CD4-positive, alpha-beta T cell treated with Interleukin-17A for 1 hour (primary cell): Measurements from ENCODE around the gene ASCL5.

ENCODE experiments used
- DNase-seq: peaks from one replicate; pipeline ENCODE4 v3.0.0-alpha.2; 2020

Gene ASCL5

DNA sequence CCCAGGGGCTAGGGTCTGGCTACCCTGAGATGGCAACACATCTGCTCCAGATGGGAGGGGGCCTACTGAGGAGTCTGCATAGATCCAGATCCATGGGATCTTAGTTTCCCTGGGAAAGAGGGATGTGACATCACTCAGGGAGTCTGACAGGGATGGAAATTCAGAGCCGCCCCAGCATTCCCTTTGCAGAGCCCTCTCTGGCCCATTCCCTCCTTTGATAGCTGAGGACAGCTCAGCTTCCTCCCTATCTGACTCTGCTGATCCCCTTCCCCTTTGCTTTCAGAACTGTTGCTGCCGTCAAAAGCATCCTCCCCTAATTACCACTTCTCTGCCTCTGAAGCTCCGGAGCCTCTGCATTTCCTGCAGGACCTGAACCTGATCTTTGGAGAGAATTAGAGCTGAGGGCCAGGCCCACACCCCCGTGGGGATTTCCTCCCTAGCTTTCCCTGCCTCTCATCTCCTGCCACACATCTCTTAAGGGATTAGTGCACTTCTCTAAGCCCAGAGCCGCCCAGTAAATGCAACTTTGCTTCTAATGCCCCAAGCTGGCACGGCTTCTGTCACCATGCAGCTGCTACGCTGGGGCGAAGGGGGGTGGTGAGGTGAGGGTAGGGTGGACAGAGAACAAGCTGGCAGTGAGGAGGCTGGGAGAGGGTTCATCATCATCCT lies 9.5 kb upstream of the ASCL5 start:
- DNase-seq: no peak

DNA sequence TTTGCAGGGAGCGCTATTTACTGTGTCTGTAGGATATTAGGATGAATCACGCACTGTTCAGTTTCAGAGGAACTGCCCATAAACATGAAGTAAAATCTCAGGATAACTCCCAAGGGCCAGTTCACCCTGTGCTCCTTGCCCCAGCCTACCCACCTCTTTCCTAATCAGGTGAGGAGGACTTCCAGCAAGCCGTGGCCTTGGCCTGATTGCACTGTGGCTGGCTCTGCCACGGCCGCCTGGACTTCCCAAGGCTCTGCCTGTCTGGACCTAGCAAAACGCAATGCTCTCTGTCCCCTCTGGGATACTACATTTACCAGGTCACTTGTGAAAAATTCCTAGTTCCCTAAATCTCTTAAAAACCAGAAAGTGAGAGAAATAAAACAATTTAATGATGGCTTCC lies 7.4 kb upstream of the ASCL5 start:
- no peak for DNase-seq

DNA sequence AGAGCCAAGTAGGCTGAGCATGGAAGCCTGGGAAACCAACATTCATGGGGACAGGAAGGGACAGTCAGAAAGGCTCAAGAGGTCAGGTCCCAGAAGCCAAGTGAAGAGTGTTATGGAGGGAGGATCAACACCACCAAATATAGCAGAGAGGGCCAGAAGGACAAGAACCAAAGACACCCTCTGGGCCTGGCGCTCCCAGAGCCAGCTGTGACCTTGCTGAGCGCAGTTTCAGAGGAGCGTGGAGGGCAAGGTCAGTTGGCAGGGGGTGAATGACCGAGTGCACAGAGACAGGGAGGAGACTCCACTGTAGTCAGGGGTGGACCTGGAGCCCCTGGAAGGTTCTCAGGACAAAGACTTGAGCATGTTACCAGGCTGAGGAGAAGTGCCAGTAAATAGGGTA lies 4.4 kb upstream of the ASCL5 start:
- no peak for DNase-seq

DNA sequence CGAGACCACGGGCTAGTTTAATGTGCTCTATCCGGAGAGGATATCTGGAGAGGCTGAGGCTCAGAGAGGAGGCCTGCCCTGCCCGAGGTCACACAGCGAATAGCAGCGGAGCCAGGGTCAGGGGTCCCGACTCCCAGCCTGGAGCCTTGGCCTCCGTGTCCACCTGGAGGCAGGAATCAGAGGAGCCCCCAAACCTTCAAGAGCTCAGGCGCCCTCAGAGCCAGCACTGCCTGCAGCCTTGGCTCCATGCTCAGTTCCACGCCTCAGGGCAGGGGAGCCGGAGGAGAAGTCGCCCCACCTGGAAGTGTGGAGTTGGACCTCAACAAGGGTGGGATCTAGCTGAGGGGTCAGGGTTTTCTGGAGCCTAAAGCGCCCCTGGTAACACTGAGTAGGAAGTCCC lies 2.0 kb upstream of the ASCL5 start:
- DNase-seq: no peak

DNA sequence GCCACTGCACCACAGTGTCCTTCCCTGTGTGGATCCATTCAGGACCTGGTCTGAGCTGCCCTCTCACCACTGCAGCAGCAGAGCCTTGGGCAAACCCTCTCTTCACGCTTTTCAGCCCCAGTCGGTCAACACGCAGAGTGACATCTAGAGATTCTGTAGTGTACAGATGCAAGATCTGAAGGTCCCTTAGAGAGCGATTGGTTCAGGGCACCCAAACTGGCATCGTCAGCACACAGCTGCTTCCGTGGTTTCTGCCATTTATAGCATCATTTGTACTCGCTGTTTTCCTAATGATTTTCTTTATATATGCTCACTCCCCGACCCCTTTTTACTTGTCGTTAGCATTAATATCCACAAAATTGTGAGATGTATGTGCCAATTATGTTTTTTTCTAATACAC lies 1.5 kb upstream of the ASCL5 start:
- no peak for DNase-seq

DNA sequence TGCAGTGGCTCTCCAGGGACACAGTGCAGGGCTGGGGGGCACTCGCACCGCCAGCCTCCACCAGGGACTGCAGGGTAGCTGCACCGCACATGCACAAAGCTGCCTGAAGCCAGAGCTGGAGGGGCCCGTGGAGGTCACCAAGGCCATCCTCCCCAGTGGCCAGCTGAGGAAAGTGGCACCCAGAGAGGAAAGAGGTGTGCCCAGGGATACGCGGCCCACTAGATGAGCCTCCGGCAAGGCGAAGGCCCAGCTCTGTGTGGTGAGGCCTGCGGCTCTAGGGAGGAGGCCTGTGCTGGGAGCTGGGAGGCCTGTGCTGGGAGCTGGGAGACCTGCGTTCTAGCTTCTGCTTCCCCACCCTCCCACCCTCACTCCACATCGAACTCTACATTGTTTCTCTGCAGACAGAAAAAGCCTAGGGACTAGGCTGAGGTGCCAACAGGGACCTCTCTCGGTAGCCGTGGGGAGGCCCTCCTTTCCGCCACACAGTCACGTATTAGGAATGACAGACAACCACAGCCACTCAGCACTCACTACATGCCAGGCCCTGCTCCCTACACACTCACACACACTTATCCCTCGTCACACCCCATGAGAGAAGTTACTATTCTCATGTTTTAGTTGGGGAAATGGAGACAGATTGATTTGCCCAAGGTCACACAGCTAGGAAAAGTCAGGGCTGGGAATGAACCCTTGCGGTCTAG lies 921 bp upstream of the ASCL5 start:
- DNase-seq: no peak

DNA sequence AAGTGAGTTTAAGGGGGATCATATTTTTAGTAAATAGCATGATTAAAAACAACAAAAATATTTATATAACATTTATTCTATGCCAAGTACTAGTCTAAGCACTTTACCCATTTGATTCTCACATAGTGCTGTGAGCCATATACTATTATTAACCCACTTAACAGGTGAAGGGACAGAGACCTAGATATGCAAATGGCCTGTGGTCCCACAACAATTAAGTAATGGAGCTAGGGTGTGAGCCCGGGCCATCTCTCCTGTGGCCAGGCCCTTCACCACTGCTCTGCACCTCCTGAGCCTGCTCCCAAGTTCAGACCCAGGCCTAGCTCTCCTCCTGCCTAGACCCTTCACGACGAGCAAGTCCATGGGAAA lies 537 bp downstream of the ASCL5 start:
- DNase-seq: no peak

DNA sequence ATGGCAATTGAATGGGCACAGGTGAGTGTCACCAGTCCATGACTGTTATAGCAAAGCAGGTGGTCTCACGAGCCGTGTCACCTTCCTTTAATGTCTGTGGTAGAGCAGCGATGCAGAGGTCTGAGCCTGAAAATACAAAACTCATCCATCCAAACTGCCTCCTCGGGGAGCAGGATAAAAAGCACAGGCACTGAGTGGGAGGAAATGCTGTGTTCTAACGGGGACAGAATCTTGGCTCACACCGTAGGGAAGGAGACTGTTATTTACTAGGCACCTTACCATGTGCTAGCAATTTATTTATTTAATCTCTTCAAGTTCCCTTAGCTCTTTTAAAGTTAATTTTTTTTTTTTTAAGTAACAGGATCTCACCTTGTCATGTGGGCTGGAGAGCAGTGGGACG lies 1.2 kb downstream of the ASCL5 start:
- no peak for DNase-seq

DNA sequence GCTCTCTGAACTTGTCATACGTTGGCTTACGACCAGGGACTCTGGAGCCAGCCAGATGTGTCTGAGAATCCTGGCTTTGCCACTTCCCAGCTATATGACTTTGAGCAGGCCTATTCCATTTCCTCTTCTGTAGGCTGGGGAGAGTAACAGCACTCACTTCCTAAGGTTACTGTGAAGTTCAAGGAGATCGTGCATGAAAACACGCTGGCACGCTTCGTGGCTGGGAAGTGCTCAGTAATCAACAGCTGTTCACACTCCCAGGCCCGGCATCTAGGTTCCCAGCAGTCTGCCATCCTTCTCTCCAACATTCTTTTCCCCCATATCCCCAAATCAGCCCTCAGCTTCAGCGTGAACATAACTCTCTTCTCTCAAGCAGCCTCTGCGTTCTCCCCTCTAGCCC lies 2.0 kb downstream of the ASCL5 start:
- DNase-seq: no peak

DNA sequence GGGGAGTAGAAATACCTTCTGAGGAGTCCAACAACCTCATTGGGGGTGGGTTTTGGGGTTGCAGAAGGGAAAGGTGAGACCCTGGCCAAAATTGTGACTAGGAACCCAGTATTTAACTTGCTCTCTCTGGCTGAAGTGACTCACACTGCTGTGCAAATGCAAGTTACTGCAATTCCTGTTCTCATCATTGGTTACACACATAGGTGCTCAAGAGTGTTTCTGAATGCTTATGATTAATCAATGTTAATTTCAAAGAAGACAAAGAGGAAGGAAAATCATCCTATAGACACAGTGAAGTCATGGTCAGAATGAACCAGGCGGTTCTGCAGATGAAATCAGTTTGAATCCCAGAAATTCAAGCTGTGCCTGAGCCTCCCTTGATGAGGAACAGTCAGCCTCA lies 3.1 kb downstream of the ASCL5 start:
- no peak for DNase-seq

DNA sequence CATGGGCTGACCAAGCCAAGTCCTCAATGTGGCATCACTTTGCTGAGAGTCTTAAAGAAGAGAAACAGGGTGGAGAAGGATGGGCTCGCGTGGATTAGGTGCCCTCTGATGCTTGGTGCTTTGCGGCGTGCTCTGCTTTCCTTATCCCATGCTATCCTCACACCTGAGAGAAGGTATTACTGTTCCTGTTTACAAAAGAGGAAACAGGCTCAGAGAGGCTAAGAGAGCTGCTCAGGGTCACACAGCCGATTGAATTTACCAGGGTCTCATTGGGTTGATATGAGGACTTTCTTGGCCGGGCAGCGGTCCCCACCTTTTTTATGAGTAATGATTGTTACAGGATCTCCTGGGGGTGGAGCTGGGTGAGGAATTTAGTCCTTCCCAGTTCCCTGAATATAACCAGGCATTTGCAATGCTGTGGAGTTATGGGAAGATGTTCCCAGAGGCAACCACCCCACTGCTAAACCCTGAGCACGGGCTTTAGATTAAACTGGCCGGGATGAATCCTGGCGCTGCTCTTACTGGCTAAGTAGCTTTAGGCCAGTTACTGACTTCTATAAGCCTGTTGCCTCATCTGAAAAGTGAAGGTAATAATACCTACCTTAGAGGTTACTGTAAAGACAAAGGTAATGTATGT lies 4.5 kb downstream of the ASCL5 start:
- DNase-seq: no peak

DNA sequence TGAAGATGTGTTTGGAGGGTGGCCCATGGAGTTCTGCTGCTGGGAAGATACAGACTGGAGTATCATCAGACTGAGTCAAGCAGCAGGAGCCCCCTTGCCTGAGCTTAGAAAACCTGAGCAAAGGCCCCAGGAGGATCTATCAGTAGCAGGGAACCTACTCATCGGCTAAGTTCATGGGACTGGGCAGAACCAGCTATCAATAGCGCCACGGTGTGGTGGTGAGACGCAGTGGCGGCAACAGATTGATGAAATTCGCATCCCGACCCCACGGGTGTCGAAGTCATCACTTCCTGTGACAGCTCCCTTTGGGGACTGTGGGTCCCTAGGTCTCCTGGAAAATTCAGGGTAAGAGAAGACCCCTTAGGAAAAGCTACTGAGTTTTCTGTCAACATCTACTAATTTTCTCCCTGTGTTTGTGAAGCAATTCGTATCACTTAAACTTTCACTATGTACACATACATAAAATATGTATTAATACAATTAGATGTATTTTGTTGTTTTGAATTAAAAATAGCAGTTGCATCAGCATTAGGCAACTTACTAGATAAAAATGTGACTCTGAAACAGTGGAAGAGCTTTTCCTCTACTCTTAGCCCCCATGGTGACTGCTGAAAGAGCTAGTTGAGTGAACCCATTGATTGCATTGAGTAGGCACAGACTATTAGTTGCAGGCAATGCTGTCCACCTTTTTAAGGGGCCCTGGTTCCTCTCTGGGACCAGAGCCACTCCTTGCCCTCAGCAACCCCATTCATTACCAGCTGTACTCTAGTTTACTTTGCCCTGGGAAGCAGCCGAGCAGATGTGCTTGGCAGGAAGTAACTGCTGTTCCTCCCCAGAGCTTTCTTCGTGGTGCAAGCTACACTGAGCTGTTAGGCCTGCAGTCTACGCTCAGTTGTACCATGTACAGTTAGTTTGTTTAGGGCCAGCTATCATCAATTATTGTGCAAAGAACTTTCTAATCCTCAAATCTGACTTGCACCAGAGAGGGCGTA lies 7.5 kb downstream of the ASCL5 start:
- DNase-seq: peak; percentile 59

DNA sequence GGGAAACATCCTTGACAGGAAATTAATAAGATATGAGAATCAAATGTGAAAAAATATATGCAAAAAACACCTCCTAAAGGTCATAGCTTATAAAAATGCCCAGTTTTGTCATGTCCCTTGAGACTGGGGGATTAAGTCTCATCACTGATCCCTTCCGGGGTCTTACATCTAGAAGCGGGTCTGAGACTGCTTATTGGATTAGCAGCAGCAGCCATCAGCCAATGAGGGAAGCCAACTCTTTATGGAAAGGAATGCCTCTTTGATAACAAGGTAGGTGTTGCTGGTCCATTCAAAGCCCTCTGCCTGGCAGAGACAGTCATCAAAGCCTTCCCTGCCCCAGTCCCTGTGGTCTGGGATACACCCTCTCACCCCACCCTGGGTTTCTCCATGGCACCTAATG lies 10.9 kb downstream of the ASCL5 start:
- DNase-seq: no peak

DNA sequence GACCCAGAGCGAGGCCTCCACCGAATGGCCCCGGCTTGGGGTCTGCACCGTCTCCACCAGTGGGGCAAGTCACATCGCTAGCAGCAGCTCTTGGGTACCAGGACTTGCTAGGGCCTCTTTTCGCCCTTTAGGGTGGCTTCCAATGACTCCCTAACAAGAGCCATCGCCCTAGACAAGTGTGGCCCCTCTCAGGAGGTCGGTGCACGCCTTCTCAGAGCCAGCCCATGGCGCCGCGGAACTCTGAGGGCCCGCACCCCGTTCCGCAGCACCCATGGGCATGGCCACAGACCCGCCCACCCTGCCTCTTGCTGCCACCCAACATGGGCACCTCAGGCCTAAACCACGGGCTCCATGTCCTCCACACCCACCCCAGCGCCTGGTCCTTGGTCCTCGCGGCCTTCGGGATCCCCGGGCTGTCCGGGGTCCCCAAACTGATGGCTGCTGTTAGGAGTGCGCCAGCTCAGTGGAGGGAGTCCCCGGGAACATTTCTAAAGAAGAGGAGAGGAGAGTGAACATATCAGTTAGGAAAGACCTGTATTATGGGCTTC lies 11.5 kb downstream of the ASCL5 start:
- DNase-seq: no peak

DNA sequence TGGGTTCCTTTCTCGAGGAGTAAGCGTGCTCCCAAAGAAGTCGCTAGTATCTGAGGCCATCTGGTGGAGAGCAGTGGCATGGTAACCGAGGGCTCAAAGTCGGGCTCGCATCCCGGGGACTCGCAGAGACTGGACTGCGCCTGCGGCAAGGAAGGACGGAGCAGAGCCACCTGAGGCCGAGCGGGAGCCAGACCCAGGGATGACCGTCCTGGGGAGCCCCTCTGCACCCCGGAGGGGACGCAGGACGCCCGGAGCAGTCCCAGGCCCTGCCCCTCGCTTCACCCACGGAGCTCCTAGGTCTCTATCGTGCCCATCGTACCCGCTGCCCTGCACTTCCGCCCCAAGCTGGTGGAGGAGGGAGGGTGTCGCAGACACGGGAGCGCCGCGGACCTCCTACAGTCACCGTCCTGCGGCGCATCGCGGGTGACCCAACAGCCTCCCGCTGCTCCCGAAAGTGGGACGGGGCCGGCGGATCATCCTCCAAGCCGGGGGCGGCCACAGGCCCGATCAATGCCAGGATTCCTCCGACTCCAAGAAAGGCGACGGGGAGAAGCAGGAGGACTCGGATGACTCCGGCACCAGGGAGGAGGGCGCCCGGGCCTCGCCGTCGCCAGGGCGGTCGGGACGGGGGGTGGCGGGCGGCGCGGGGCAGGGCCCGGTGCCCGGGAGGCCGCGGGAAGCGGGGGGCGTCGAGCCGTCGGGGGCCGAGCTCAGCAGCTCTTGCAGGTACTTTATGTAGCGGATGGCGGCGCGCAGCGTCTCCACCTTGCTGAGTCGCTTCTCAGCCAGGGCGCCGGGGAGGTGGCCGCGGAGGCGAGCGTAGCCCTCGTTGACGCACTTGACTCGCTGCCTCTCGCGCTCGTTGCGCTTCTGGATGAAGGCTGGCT lies 12.5 kb downstream of the ASCL5 start:
- DNase-seq: peak; percentile 79

DNA sequence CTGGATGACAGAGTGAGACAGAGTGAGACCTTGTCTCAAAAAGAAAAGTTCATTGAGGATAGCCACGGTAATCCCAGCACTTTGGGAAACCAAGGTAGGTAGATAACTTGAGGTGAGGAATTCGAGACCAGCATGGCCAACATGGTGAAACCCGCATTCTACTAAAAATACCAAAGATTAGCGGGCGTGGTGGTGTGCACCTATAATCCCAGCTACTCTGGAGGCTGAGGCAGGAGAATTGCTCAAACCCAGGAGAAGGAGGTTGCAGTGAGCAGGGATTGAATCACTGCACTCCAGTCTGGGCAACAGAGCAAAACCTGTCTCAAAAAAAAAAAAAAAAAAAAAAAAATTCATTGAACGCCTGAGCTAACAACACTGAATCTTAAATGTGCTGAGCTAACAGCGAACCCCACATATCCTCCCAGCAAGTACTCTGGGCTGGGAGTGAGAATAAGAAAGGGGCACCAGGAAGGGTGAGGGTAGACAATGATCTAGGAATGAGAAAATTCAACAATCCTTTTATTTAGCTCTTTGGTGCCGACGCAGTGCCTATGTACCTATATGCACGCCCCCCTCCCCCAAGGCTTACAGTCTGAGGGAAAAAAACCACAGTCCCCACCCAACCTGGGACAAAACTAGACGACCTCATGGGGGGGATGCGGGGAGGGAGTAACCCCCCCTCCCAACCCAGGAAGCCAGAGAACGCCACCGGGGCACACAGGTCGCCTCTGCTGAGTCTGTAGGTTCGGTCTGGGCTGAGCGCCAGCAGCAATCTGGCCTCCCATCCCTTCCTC lies 13.3 kb downstream of the ASCL5 start:
- no peak for DNase-seq

DNA sequence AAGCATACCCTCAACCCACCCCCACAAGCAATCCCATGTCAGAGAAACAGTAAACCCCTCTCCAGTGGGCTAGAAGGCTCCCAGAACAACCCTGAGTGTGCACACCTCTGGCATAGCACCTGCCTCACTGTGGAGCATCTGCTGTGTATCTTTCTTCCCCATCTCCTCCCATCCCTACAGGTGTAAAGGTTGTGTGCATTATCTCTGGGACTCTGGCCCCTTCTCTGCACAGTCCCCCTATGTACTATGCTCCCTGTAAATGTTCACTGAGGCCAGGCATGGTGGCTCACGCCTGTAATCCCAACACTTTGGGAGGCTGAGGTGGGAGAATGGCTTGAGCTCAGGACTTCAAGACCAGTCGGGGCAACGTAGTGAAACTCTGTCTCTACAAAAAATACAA lies 14.1 kb downstream of the ASCL5 start:
- no peak for DNase-seq

DNA sequence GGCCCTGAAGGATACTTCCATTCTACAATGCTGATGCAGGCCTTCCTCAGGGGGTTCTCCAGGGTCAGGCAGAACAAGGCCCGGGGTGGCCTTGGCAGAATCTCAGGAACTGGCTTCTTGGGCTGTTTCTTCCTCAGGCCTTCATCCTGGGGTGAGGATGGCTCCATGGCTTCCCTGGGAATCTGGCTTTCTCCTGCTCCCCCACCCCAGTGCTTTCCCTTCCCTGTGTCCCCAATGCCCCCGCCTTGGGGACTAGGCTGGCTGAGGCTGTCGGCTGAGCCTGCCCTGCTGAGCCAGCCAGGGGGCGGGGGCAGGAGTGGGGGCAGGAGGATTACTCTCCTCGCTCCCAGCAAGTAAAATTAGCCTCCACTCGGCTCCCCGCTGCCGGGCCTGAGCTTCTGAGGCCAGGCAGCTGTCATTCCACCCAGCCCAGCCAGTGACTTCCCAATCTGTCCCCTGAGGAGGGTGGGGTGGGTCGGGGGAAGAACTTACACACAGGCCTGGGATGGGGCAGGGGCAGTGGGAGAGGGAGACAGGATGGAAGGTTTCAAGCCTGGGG lies 14.7 kb downstream of the ASCL5 start, which contains the start of gene CACNA1S:
Gene CACNA1S, minus strand, starts transcription at position 254 of the 559 bp plus-strand sequence. Its CDS starts 87 bp downstream, at position 167.
- no peak for DNase-seq

DNA sequence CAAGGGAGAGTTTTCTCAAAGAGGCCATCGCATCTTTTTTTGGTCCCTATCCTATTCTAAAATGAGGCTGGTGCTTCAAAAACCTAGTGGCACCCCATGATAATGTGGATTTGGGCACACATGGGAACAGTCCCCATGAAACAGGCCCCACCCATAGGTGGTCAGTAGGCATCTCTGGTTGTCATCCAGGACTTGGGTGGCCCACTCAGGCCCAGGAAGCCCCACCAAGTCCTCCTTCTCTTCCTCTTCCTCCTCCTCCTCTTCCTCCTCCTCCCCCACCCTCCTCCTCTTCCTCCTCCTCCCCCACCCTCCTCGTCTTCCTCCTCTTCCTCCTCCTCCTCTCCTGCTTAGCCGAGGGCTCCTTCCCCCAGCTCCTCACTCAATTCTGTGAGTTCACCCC lies 15.3 kb downstream of the ASCL5 start:
- no peak for DNase-seq

DNA sequence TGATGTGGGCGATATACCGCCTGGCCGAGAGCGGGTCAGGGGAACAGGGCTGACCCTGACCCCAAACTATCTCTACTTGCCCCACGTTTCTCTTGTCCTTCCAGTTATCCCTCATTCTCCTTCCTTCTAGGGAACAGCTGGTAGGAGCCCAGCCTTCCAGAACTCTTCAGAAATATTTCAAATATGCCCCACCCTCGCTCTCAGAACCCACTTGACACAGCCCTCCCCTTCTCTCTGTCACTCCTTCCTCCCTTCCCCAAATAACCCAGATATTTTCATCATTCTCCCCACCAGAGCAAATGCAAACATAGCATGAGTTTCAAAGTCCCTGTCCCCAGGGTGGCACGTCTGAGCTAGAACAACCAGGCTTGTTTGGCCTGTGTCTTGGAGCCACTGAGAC lies 15.8 kb downstream of the ASCL5 start:
- no peak for DNase-seq

DNA sequence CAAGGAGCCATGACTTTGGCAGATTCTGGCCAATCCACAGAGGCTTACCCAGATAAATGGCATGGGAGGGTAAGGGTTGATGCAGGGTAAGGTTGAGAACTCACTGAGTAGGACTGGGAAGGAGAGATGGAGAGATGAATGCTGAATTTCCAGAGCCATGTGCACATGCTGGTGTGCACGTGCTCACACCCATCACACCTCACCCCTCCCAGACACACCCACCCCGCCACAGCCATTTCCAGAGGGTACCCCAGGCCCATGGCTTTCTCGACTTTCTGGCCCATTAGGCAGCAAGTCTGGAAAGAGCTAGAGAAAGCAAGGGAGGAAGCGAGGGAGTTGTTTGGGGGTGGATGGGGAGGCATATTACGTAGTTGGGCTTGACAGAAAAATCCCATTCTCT lies 16.4 kb downstream of the ASCL5 start:
- no peak for DNase-seq
